SU-DHL-6 (cell line): ENCODE data around the gene PRICKLE1.

Source experiments
- H2AFZ ChIP-seq: fragments of 200-600 bp; sonication (generic); 2 replicates; pipeline ENCODE4 v1.6.1; 2014; ENCODE audit warnings: low read depth, mild to moderate bottlenecking, moderate library complexity, mixed read lengths, antibody characterized with exemption, low read length; ENCODE audit not compliant: severe bottlenecking
- H3F3A ChIP-seq: fragments of 200-600 bp; shearing (Covaris generic); 2 replicates; pipeline ENCODE4 v1.6.0; 2016; ENCODE audit warnings: antibody characterized with exemption, mild to moderate bottlenecking; ENCODE audit not compliant: insufficient read depth
- H3K27ac ChIP-seq: fragments of 200-600 bp; sonication (generic); 2 replicates; pipeline ENCODE4 v1.5.1; 2016; ENCODE audit warnings: low read depth, mild to moderate bottlenecking, low read length, moderate library complexity, mixed read lengths
- H3K27me3 ChIP-seq: fragments of 200-600 bp; sonication (generic), shearing (Covaris generic); 2 replicates; pipeline ENCODE4 v1.6.0; 2014; ENCODE audit warnings: mild to moderate bottlenecking, low read length
- H3K36me3 ChIP-seq: fragments of 200-600 bp; sonication (generic); 2 replicates; pipeline ENCODE4 v1.6.1; 2014; ENCODE audit warnings: mild to moderate bottlenecking, low read length, mixed read lengths
- H3K4me2 ChIP-seq: fragments of 300-600, 200-600 bp; shearing (Covaris generic), sonication (generic); 2 replicates; pipeline ENCODE4 v1.6.0; 2014; ENCODE audit warnings: low read length, low read depth, mild to moderate bottlenecking; ENCODE audit not compliant: poor library complexity, severe bottlenecking
- H3K4me3 ChIP-seq: fragments of 200-600 bp; sonication (generic); 2 replicates; pipeline ENCODE4 v1.5.1; 2014; ENCODE audit warnings: antibody characterized with exemption, low read length, mild to moderate bottlenecking, mixed read lengths; ENCODE audit not compliant: insufficient read depth, poor library complexity, severe bottlenecking
- H3K79me2 ChIP-seq: fragments of 200-600 bp; sonication (generic); 2 replicates; pipeline ENCODE4 v1.6.1; 2014; ENCODE audit warnings: mild to moderate bottlenecking, low read length, moderate library complexity; ENCODE audit not compliant: insufficient read depth
- H3K9ac ChIP-seq: fragments of 200-600 bp; sonication (generic); 2 replicates; pipeline ENCODE4 v1.7.0; 2014; ENCODE audit warnings: mild to moderate bottlenecking, low read length
- H3K9me2 ChIP-seq: fragments of 200-600 bp; sonication (generic); replicated peaks from 2 replicates; pipeline ENCODE4 v1.6.1; 2014; ENCODE audit warnings: low read length; ENCODE audit not compliant: insufficient read depth
- H3K9me3 ChIP-seq: fragments of 200-600 bp; sonication (generic); 2 replicates; pipeline ENCODE4 v1.6.1; 2014; ENCODE audit warnings: low read length, mixed read lengths; ENCODE audit not compliant: insufficient read depth
- H4K20me1 ChIP-seq: fragments of 200-600 bp; sonication (generic); 2 replicates; pipeline ENCODE4 v1.6.1; 2014; ENCODE audit warnings: low read depth, mild to moderate bottlenecking, antibody characterized with exemption, low read length, moderate library complexity, mixed read lengths
- EZH2phosphoT487 ChIP-seq: fragments of 200-600 bp; sonication (generic), shearing (Covaris generic); conservative IDR thresholded peaks from 2 replicates; pipeline ENCODE4 v1.6.1; 2018; ENCODE audit warnings: mild to moderate bottlenecking, antibody characterized with exemption, low read length, moderate library complexity, mixed read lengths
- TF ChIP-seq, protein P1 (sequence below): fragments of 200-600 bp; sonication (generic); IDR thresholded peaks from one replicate; pipeline ENCODE4 v1.5.1; 2017; ENCODE audit warnings: antibody characterized with exemption, mild to moderate bottlenecking, low read length, moderate library complexity; ENCODE audit not compliant: insufficient read depth, poor library complexity, severe bottlenecking

PRICKLE1 gene

DNA sequence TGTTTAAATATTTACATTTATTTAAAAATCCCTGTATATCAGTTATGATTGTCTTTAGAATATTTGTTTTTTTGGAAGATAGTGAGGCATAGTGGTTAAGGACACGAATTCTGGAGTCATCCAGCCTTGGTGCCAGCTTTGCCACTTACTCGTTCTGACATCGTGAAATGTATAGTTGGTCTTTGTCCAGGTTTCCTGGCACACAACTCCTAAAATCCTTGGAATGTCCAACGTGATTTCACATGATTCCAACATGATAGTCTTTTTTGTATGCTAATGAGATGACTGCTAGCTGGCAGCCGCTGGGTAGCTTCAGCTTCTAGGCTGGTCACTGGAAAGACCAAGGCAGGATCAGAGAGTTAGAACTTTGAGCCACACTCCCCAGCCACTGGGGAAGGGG, 64.8 kb downstream of the PRICKLE1 start:
- Histone ChIP-seq H3K27me3 (no peaks in the 10 kb centered on the region), H3K27ac (no peak overlapping the region), H3F3A (no peaks in the 10 kb centered on the region), H3K9me3 (no peaks in the 10 kb centered on the region), H3K36me3 (no peaks in the 10 kb centered on the region), H4K20me1 (no peaks in the 10 kb centered on the region), H2AFZ (no peak overlapping the region), H3K9me2 (no peaks in the 10 kb centered on the region), H3K4me3 (no peak overlapping the region), H3K79me2 (no peaks in the 10 kb centered on the region), H3K4me2 (no peak overlapping the region), H3K9ac (no peak overlapping the region)
- TF ChIP-seq, protein P1, sequence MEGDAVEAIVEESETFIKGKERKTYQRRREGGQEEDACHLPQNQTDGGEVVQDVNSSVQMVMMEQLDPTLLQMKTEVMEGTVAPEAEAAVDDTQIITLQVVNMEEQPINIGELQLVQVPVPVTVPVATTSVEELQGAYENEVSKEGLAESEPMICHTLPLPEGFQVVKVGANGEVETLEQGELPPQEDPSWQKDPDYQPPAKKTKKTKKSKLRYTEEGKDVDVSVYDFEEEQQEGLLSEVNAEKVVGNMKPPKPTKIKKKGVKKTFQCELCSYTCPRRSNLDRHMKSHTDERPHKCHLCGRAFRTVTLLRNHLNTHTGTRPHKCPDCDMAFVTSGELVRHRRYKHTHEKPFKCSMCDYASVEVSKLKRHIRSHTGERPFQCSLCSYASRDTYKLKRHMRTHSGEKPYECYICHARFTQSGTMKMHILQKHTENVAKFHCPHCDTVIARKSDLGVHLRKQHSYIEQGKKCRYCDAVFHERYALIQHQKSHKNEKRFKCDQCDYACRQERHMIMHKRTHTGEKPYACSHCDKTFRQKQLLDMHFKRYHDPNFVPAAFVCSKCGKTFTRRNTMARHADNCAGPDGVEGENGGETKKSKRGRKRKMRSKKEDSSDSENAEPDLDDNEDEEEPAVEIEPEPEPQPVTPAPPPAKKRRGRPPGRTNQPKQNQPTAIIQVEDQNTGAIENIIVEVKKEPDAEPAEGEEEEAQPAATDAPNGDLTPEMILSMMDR = no peak

DNA sequence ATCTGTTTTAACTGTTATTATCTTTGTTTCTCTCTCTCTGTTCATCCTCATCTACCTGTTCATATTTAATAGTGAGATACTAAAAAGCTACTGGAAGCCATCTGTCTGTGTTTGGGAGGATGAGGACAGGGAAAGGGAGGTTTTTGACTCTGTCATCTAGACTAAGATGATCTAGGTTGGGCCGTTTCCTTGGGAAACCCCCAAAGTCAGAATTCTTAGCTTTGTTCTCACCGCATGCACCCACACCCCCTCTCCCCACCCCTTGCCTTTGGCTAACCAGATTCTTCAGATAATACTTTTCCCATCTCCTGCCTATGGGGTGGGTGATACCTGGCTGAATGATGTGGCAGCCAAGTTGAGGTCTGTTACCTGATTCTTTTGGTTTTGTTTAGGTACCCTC, 73.0 kb downstream of the PRICKLE1 start:
- H3K36me3 ChIP-seq = no peaks in the 10 kb centered on the region
- H3K9me3 ChIP-seq = no peaks in the 10 kb centered on the region
- H3K27me3 ChIP-seq = no peaks in the 10 kb centered on the region
- no peaks in the 10 kb centered on the region for H3K79me2 ChIP-seq
- H4K20me1 ChIP-seq = no peaks in the 10 kb centered on the region
- no peak overlapping the region for H3K4me3 ChIP-seq
- no peak overlapping the region for H3K27ac ChIP-seq
- H3F3A ChIP-seq = no peaks in the 10 kb centered on the region
- no peak for TF ChIP-seq EZH2phosphoT487
- TF ChIP-seq, protein P1 = no peak
- no peak overlapping the region for H2AFZ ChIP-seq
- no peak overlapping the region for H3K9ac ChIP-seq
- H3K4me2 ChIP-seq = no peak overlapping the region
- H3K9me2 ChIP-seq = no peaks in the 10 kb centered on the region

DNA sequence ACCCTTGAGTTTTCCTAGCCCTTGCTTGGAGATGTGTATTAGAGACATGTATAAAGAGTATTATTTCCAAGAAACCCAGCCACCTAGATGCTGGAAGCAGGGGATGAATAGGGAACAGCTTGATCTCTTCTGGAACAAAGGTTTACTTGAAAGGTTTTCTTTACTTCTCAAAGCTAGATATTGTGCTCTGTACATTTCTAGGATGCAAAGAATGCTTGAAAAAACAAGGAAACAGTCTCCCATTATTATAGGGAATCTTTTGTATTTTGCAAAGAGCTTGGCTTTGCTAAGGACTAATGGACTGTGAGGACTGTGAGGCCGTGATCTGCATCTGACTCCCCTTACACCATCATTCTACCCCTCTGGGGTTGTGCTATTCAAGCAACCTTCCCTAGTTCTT, 77.9 kb downstream of the PRICKLE1 start:
- no peaks in the 10 kb centered on the region for H3K9me2 ChIP-seq
- H3K4me2 ChIP-seq = no peak overlapping the region
- no peak overlapping the region for H3K4me3 ChIP-seq
- no peaks in the 10 kb centered on the region for H3K79me2 ChIP-seq
- no peak overlapping the region for H2AFZ ChIP-seq
- H3K9me3 ChIP-seq = no peaks in the 10 kb centered on the region
- no peaks in the 10 kb centered on the region for H4K20me1 ChIP-seq
- TF ChIP-seq EZH2phosphoT487 = no peak
- TF ChIP-seq, protein P1 = no peak
- no peak overlapping the region for H3K9ac ChIP-seq
- H3K27me3 ChIP-seq = no peaks in the 10 kb centered on the region; the same call in 1 of the 2 replicates
- H3K36me3 ChIP-seq = no peaks in the 10 kb centered on the region
- H3F3A ChIP-seq = no peaks in the 10 kb centered on the region
- no peak overlapping the region for H3K27ac ChIP-seq

DNA sequence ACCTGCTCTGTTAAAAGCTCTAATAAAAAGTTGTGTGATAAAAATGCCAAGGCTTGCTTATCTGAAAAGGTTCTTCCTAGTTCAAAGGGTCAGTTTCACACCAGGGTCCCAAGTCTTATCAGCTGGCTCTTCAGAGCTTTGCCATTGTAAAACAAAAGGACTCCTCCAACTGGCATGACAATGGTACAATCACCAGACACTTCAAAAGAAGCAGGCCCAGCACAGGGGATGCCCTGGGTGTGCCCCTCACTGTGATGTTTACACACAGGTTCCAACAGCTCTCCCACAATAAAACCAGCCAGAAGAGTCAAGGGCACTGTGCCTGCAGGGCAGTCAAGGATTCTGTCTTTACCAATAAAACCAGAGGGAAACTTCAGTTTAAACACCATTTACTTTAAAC, 78.7 kb downstream of the PRICKLE1 start:
- H3K79me2 ChIP-seq = no peaks in the 10 kb centered on the region

More for the DNA sequence above, 78.7 kb downstream of the PRICKLE1 start:
- H2AFZ ChIP-seq = no peak overlapping the region
- H3F3A ChIP-seq = no peaks in the 10 kb centered on the region
- H3K27ac ChIP-seq = no peak overlapping the region
- no peak overlapping the region for H3K4me2 ChIP-seq
- no peaks in the 10 kb centered on the region for H3K9me3 ChIP-seq
- H3K36me3 ChIP-seq = no peaks in the 10 kb centered on the region
- H3K9ac ChIP-seq = no peak overlapping the region
- H3K27me3 ChIP-seq = no peaks in the 10 kb centered on the region; the same call in 1 of the 2 replicates
- TF ChIP-seq EZH2phosphoT487 = no peak
- TF ChIP-seq, protein P1 = no peak
- H3K9me2 ChIP-seq = no peaks in the 10 kb centered on the region
- no peaks in the 10 kb centered on the region for H4K20me1 ChIP-seq
- no peak overlapping the region for H3K4me3 ChIP-seq
